HepG2 (cell line): ENCODE results near the gene NACC2. TPM values are rescaled to one million over a fixed set of nuclear protein-coding genes. Genes with fewer than 3 reads are reported as not detected.

Source experiments
- MEIS2 ChIP-seq: sonication (generic); formaldehyde crosslinking; IDR thresholded peaks from 2 replicates; pipeline ENCODE4 v1.9.0; 2021; ENCODE audit warnings: mild to moderate bottlenecking, missing genetic modification reagents
- RFXAP ChIP-seq: sonication (generic); formaldehyde crosslinking; IDR thresholded peaks from 2 replicates; pipeline ENCODE4 v1.4.0; 2020; ENCODE audit warnings: missing genetic modification reagents, borderline replicate concordance
- TCF7 ChIP-seq: sonication (generic); IDR thresholded peaks from 2 replicates; pipeline ENCODE4 v1.6.1; 2016; ENCODE audit warnings: antibody characterized with exemption, low read depth
- TGIF2 ChIP-seq: IDR thresholded peaks from 2 replicates; pipeline ENCODE4 v1.6.1; 2016; ENCODE audit warnings: control low read depth, missing compliant biosample characterization
- ZFP37 ChIP-seq: sonication (generic); formaldehyde crosslinking; IDR thresholded peaks from 2 replicates; pipeline ENCODE4 v1.4.0; 2020; ENCODE audit warnings: missing genetic modification reagents, borderline replicate concordance
- ZFP82 ChIP-seq: sonication (generic); formaldehyde crosslinking; IDR thresholded peaks from 2 replicates; pipeline ENCODE4 v1.5.1; 2020; ENCODE audit warnings: mild to moderate bottlenecking, missing genetic modification reagents, borderline replicate concordance
- ZFY ChIP-seq: sonication (generic); formaldehyde crosslinking; IDR thresholded peaks from 2 replicates; pipeline ENCODE4 v1.4.0; 2020; ENCODE audit warnings: missing genetic modification reagents
- ZNF253 ChIP-seq: sonication (generic); formaldehyde crosslinking; IDR thresholded peaks from 2 replicates; pipeline ENCODE4 v1.8.0; 2022; ENCODE audit warnings: mild to moderate bottlenecking, missing genetic modification reagents, borderline replicate concordance
- ZNF337 ChIP-seq: sonication (generic); formaldehyde crosslinking; IDR thresholded peaks from 2 replicates; pipeline ENCODE4 v1.5.1; 2020; ENCODE audit warnings: missing genetic modification reagents, low read depth, mild to moderate bottlenecking, borderline replicate concordance
- ZNF552 ChIP-seq: sonication (generic); formaldehyde crosslinking; IDR thresholded peaks from 2 replicates; pipeline ENCODE4 v1.9.0; 2022; ENCODE audit warnings: missing genetic modification reagents, mild to moderate bottlenecking, borderline replicate concordance
- ZNF598 ChIP-seq: sonication (generic); formaldehyde crosslinking; IDR thresholded peaks from 2 replicates; pipeline ENCODE4 v1.5.1; 2020; ENCODE audit warnings: mild to moderate bottlenecking, missing genetic modification reagents, borderline replicate concordance
- ZNF605 ChIP-seq: sonication (generic); formaldehyde crosslinking; IDR thresholded peaks from 2 replicates; pipeline ENCODE4 v1.8.0; 2022; ENCODE audit warnings: mild to moderate bottlenecking, missing genetic modification reagents
- polyA plus RNA-seq, 8 experiments: library from polyadenylated mRNA; depleted of rRNA in 3 of 8; stranded (reverse) in 7 of 8; unstranded in 1 of 8; fragments of >200 nt; fragmentation: Illumina TruSeq in 4 of 8; extraction: Trizol in 4 of 8; gene quantifications; 2 replicates each; pipeline versions ENCODE4 v1.2.1 to v1.2.3, GENCODE V29; 2011 to 2016; ENCODE audit warnings: low read depth in 4 of 8, missing spikeins in 1 of 8, mixed read lengths in 1 of 8; ENCODE audit not compliant: insufficient read depth in 1 of 8
- total RNA-seq, 5 experiments: library from RNA; depleted of rRNA; stranded (reverse); fragments of >200 nt; fragmentation: Illumina TruSeq; extraction: Trizol; gene quantifications; 2 replicates each; pipeline ENCODE4 v1.2.3, GENCODE V29; 2016; ENCODE audit warnings: low read depth in 1 of 5
- TF ChIP-seq, protein P1 (sequence below), 2 experiments: sonication (generic) in 1 of 2; formaldehyde crosslinking in 1 of 2; IDR thresholded peaks; 2 replicates each; pipeline versions ENCODE4 v1.5.1 to v1.6.1; 2011 to 2020; ENCODE audit warnings: borderline replicate concordance in 1 of 2, low read depth in 1 of 2, low read length in 1 of 2, mild to moderate bottlenecking in 1 of 2, missing genetic modification reagents in 1 of 2, moderate library complexity in 1 of 2
- TF ChIP-seq, protein P2 (sequence below), 2 experiments: sonication (generic) in 1 of 2; formaldehyde crosslinking in 1 of 2; IDR thresholded peaks; 2 replicates each; pipeline versions ENCODE4 v1.4.0 to v1.6.1; 2018 to 2020; ENCODE audit warnings: missing genetic modification reagents in 2 of 2, borderline replicate concordance in 1 of 2, low read depth in 1 of 2, mild to moderate bottlenecking in 1 of 2, missing biosample characterization in 1 of 2
- TF ChIP-seq, protein P3 (sequence below): sonication (generic); formaldehyde crosslinking; IDR thresholded peaks from 2 replicates; pipeline ENCODE4 v1.4.0; 2020; ENCODE audit warnings: missing genetic modification reagents, borderline replicate concordance

The NACC2 gene
- total and polyA plus RNA-seq, 2 of the 13 experiments (the other 11 are each of a cell fraction or from before 2014, with no cell fraction given), result 5.9 to 12.3 TPM

DNA sequence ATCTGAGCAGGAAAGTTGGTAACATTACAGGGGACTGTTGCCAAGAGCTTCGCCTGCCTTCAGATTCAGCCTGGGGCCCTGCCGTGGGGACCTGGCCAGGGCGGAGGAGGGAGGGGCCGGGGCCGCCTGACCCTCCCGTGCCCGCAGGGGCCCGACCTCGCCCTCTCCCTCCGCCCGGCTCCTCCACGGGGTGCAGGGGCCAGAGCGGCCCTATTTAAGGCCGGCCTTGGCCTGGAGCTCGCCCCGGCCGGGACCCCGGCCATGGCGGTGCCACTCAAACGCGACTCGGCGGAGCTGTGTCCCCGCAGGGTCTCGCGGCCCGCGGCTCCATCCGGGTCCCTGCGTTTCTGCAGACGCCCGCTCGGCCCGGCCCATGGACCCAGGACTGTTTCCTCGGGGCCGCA is 22.8 kb upstream of the NACC2 start (continued):
- TF ChIP-seq ZNF605 (CRISPR knock-in tag), result no peak; the same call in 1 of the 2 replicates
- TF ChIP-seq ZFP82, result no peak
- TF ChIP-seq TCF7, result no peak
- peak; percentile 62 for TF ChIP-seq ZFY (CRISPR knock-in tag)
- TF ChIP-seq, protein P1, sequence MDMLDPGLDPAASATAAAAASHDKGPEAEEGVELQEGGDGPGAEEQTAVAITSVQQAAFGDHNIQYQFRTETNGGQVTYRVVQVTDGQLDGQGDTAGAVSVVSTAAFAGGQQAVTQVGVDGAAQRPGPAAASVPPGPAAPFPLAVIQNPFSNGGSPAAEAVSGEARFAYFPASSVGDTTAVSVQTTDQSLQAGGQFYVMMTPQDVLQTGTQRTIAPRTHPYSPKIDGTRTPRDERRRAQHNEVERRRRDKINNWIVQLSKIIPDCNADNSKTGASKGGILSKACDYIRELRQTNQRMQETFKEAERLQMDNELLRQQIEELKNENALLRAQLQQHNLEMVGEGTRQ (IDR thresholded peaks at IDR 0.05; ENCODE audit: low read depth, low read length), result no peak
- TF ChIP-seq, protein P1 (CRISPR knock-in tag; IDR thresholded peaks at IDR 0.05; ENCODE audit: borderline replicate concordance), result no peak
- TF ChIP-seq RFXAP, result no peak
- 0 out of 2 replicates have a peak, but pooled peaks have one; percentile 30 for TF ChIP-seq ZNF598 (CRISPR knock-in tag)
- TF ChIP-seq ZFP37 (CRISPR knock-in tag), result no peak
- TF ChIP-seq, protein P2, sequence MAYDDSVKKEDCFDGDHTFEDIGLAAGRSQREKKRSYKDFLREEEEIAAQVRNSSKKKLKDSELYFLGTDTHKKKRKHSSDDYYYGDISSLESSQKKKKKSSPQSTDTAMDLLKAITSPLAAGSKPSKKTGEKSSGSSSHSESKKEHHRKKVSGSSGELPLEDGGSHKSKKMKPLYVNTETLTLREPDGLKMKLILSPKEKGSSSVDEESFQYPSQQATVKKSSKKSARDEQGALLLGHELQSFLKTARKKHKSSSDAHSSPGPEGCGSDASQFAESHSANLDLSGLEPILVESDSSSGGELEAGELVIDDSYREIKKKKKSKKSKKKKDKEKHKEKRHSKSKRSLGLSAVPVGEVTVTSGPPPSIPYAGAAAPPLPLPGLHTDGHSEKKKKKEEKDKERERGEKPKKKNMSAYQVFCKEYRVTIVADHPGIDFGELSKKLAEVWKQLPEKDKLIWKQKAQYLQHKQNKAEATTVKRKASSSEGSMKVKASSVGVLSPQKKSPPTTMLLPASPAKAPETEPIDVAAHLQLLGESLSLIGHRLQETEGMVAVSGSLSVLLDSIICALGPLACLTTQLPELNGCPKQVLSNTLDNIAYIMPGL (CRISPR knock-in tag; IDR thresholded peaks at IDR 0.05; ENCODE audit: borderline replicate concordance in 1 of 2, low read depth in 1 of 2), result no peak
- TF ChIP-seq ZNF253 (CRISPR knock-in tag), result no peak
- TF ChIP-seq, protein P3, sequence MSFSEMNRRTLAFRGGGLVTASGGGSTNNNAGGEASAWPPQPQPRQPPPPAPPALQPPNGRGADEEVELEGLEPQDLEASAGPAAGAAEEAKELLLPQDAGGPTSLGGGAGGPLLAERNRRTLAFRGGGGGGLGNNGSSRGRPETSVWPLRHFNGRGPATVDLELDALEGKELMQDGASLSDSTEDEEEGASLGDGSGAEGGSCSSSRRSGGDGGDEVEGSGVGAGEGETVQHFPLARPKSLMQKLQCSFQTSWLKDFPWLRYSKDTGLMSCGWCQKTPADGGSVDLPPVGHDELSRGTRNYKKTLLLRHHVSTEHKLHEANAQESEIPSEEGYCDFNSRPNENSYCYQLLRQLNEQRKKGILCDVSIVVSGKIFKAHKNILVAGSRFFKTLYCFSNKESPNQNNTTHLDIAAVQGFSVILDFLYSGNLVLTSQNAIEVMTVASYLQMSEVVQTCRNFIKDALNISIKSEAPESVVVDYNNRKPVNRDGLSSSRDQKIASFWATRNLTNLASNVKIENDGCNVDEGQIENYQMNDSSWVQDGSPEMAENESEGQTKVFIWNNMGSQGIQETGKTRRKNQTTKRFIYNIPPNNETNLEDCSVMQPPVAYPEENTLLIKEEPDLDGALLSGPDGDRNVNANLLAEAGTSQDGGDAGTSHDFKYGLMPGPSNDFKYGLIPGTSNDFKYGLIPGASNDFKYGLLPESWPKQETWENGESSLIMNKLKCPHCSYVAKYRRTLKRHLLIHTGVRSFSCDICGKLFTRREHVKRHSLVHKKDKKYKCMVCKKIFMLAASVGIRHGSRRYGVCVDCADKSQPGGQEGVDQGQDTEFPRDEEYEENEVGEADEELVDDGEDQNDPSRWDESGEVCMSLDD (CRISPR knock-in tag), result 0 out of 2 replicates have a peak, but pooled peaks have one; percentile 22
- no peak for TF ChIP-seq ZNF552 (CRISPR knock-in tag)
- TF ChIP-seq TGIF2 (CRISPR knock-in tag), result 0 out of 2 replicates have a peak, but pooled peaks have one; percentile 0
- no peak for TF ChIP-seq ZNF337 (CRISPR knock-in tag)
- no peak for TF ChIP-seq MEIS2 (CRISPR knock-in tag)
